Measurements from ENCODE around the gene DEPP1.

Gene DEPP1

GRCh38 chr10:44931621-44932516 is 46.7 kb downstream of the DEPP1 start:
- no peak overlapping the region for H3K4me3 ChIP-seq (ENCODE audit: low read depth, low read length)
- DNase-seq (ENCODE audit: low read depth), result no peak
- TF ChIP-seq CTCF (IDR thresholded peaks at IDR 0.05; ENCODE audit: insufficient read depth, low read depth, low read length, missing control alignments), result no peak

- H3K4me3 ChIP-seq (ENCODE audit: low read depth, low read length), result no peak overlapping the region
- no peak for TF ChIP-seq CTCF (IDR thresholded peaks at IDR 0.05; ENCODE audit: insufficient read depth, low read depth, low read length, missing control alignments)
- DNase-seq (ENCODE audit: low read depth), result no peak
Observed at GRCh38 chr10:44930904-44931620, 47.5 kb downstream of the DEPP1 start.

- H3K4me3 ChIP-seq (ENCODE audit: low read depth, low read length), result no peak overlapping the region
- DNase-seq (ENCODE audit: low read depth), result no peak
- TF ChIP-seq CTCF (IDR thresholded peaks at IDR 0.05; ENCODE audit: insufficient read depth, low read depth, low read length, missing control alignments), result no peak
Observed at GRCh38 chr10:44929356-44930255, 49.0 kb downstream of the DEPP1 start.

- no peak overlapping the region for H3K4me3 ChIP-seq (ENCODE audit: low read depth, low read length)
- TF ChIP-seq CTCF (IDR thresholded peaks at IDR 0.05; ENCODE audit: insufficient read depth, low read depth, low read length, missing control alignments), result no peak
- DNase-seq (ENCODE audit: low read depth), result no peak
Observed at GRCh38 chr10:44928462-44928861, 50.1 kb downstream of the DEPP1 start.

GRCh38 chr10:44927352-44927751 is 51.3 kb downstream of the DEPP1 start:
- TF ChIP-seq CTCF (IDR thresholded peaks at IDR 0.05; ENCODE audit: insufficient read depth, low read depth, low read length, missing control alignments), result no peak
- no peak for DNase-seq (ENCODE audit: low read depth)
- no peak overlapping the region for H3K4me3 ChIP-seq (ENCODE audit: low read depth, low read length)

GRCh38 chr10:44926751-44927351 is 51.8 kb downstream of the DEPP1 start:
- no peak for TF ChIP-seq CTCF (IDR thresholded peaks at IDR 0.05; ENCODE audit: insufficient read depth, low read depth, low read length, missing control alignments)
- no peak for DNase-seq (ENCODE audit: low read depth)
- no peak overlapping the region for H3K4me3 ChIP-seq (ENCODE audit: low read depth, low read length)
